ENCODE results near the gene CFAP300.

GRCh38 chr11:102108734-102109440 lies 61.6 kb downstream of the CFAP300 start:
- no peak for TF ChIP-seq POLR2AphosphoS5 (IDR thresholded peaks at IDR 0.05)
- TF ChIP-seq CTCF (IDR thresholded peaks at IDR 0.05) = no peak
- no peak for TF ChIP-seq EP300 (IDR thresholded peaks at IDR 0.05)

Data from stomach (tissue), 4 donors.